ENCODE results near the gene PTGDS. TPM values are rescaled to one million over a fixed set of nuclear protein-coding genes. Genes with fewer than 3 reads are reported as not detected.

The PTGDS gene
- total RNA-seq, 1 experiment from 2014 or later: 2.2 TPM

GRCh38 chr9:136928591-136928990 lies 48.7 kb upstream of the PTGDS start (continued):
- no peak for TF ChIP-seq ARID4B (CRISPR knock-in tag; IDR thresholded peaks at IDR 0.05; ENCODE audit: borderline replicate concordance)

GRCh38 chr9:136930014-136930413 lies 47.3 kb upstream of the PTGDS start:
- POLR2A ChIA-PET: no interaction called here
- Mint-ChIP-seq H3K4me1 (peaks cover 6% of the 10 kb centered on the region), H3K9me3 (peaks cover 3% of the 10 kb centered on the region; the same call in 1 of the 2 replicates)

More at GRCh38 chr9:136930014-136930413, 47.3 kb upstream of the PTGDS start:
- ATAC-seq: no peak
- no peak overlapping the region for H3K27ac Mint-ChIP-seq
- no peak overlapping the region for H3K4me3 Mint-ChIP-seq
- TF ChIP-seq AFF4 (CRISPR knock-in tag; IDR thresholded peaks at IDR 0.05; ENCODE audit: borderline replicate concordance): no peak
- TF ChIP-seq ZNF232 (CRISPR knock-in tag; IDR thresholded peaks at IDR 0.05): no peak
- TF ChIP-seq STAT6 (CRISPR knock-in tag; conservative IDR thresholded peaks at IDR 0.05; ENCODE audit: low read depth): no peak
- no peak for TF ChIP-seq EMX1 (CRISPR knock-in tag; IDR thresholded peaks at IDR 0.05)
- no peak for TF ChIP-seq MAX (CRISPR knock-in tag; IDR thresholded peaks at IDR 0.05)
- CTCF ChIA-PET: interaction anchor here (0.6 kb wide), 1 partner anchor 119 kb away, joined by 3 read pairs; no protein-coding TSS in a partner anchor
- DNase-seq (ENCODE audit: low spot score): no peak
- H3K36me3 Mint-ChIP-seq: peaks cover 49% of the 10 kb centered on the region
- H3K27me3 Mint-ChIP-seq (ENCODE audit: low read depth): no peaks in the 10 kb centered on the region
